BE2C (cell line): ENCODE results near the gene ANP32A.

Experiments used
- DNase-seq: peaks from one replicate; pipeline ENCODE4 v3.0.0-alpha.2; 2020
- H3K27me3 ChIP-seq: fragments of 250-450 bp; sonication (Bioruptor Pico); 2 replicates; pipeline ENCODE4 v1.5.1; 2020; ENCODE audit warnings: mild to moderate bottlenecking
- H3K36me3 ChIP-seq: fragments of 250-450 bp; sonication (Bioruptor Pico); 2 replicates; pipeline ENCODE4 v1.5.1; 2020; ENCODE audit warnings: mild to moderate bottlenecking
- H3K4me1 ChIP-seq: fragments of 250-450 bp; sonication (Bioruptor Pico); 2 replicates; pipeline ENCODE4 v1.5.1; 2020
- H3K4me3 ChIP-seq: 2 replicates; pipeline ENCODE4 v1.5.1; 2011; ENCODE audit warnings: low read depth, low read length
- H3K9me3 ChIP-seq: fragments of 250-450 bp; sonication (Bioruptor Pico); 2 replicates; pipeline ENCODE4 v1.5.1; 2020
- TF ChIP-seq, protein P1 (sequence below): IDR thresholded peaks from 2 replicates; pipeline ENCODE4 v1.5.1; 2012; ENCODE audit warnings: mild to moderate bottlenecking, low read depth, low read length

Gene ANP32A

GRCh38 chr15:68774521-68775235, 46.0 kb downstream of the ANP32A start:
- Histone ChIP-seq H3K36me3 (peaks cover 16% of the 10 kb centered on the region), H3K4me3 (no peak overlapping the region), H3K4me1 (peaks cover 9% of the 10 kb centered on the region), H3K9me3 (no peaks in the 10 kb centered on the region), H3K27me3 (no peaks in the 10 kb centered on the region)
- no peak for DNase-seq
- TF ChIP-seq, protein P1, sequence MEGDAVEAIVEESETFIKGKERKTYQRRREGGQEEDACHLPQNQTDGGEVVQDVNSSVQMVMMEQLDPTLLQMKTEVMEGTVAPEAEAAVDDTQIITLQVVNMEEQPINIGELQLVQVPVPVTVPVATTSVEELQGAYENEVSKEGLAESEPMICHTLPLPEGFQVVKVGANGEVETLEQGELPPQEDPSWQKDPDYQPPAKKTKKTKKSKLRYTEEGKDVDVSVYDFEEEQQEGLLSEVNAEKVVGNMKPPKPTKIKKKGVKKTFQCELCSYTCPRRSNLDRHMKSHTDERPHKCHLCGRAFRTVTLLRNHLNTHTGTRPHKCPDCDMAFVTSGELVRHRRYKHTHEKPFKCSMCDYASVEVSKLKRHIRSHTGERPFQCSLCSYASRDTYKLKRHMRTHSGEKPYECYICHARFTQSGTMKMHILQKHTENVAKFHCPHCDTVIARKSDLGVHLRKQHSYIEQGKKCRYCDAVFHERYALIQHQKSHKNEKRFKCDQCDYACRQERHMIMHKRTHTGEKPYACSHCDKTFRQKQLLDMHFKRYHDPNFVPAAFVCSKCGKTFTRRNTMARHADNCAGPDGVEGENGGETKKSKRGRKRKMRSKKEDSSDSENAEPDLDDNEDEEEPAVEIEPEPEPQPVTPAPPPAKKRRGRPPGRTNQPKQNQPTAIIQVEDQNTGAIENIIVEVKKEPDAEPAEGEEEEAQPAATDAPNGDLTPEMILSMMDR, result no peak

DNA sequence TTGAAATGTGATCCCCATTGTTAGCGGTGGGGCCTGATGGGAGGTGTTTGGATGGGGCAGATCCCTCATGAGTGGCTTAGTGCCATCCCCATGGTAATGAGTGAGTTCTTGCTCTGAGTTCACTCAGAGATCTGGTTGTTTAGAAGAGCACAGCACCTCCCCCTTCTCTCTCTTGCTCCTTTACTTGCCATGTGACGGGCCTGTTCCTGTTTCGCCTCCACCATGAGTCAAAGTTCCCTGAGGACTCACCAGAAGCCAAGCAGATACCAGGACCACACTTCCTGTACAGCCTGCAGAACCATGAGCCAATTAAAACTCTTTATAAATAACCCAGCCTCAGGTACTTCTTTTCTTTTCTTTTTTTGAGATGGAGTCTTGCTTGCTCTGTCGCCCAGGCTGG, 46.6 kb downstream of the ANP32A start:
- no peak for DNase-seq
- H3K4me1 ChIP-seq, result peaks cover 9% of the 10 kb centered on the region

GRCh38 chr15:68773036-68773435, 47.7 kb downstream of the ANP32A start:
- Histone ChIP-seq H3K27me3 (no peaks in the 10 kb centered on the region), H3K36me3 (peaks cover 11% of the 10 kb centered on the region), H3K4me1 (peaks cover 9% of the 10 kb centered on the region), H3K9me3 (no peaks in the 10 kb centered on the region), H3K4me3 (no peak overlapping the region)
- no peak for DNase-seq
- TF ChIP-seq, protein P1, result no peak

More for the DNA sequence above, 46.6 kb downstream of the ANP32A start:
- Histone ChIP-seq H3K36me3 (peaks cover 12% of the 10 kb centered on the region), H3K27me3 (no peaks in the 10 kb centered on the region), H3K9me3 (no peaks in the 10 kb centered on the region), H3K4me3 (no peak overlapping the region)
- TF ChIP-seq, protein P1, result no peak

DNA sequence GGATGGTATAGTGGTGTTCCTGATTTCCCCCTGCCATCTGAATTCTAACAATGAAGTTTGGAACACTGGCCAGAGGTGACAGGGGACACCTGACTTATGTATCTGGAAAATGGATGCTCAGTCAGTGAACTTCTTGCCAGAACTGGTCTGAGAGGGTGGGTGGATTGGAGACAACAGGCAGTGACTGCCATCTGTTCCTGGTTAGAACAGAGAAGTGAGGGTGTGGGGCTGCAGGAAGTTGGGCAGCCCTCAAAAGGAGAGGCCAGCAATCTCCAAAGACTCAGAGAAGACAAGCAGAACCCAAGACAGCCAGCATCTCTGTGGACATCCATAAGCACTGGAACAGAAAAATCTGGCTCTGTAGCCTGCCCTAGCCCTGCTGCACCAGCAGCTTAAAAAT, 50.5 kb downstream of the ANP32A start:
- no peaks in the 10 kb centered on the region for H3K9me3 ChIP-seq
- no peaks in the 10 kb centered on the region for H3K36me3 ChIP-seq
- H3K27me3 ChIP-seq, result no peaks in the 10 kb centered on the region
- H3K4me3 ChIP-seq, result no peak overlapping the region
- H3K4me1 ChIP-seq, result no peaks in the 10 kb centered on the region
- DNase-seq, result no peak
- TF ChIP-seq, protein P1, result no peak

- DNase-seq, result no peak
- Histone ChIP-seq H3K27me3 (no peaks in the 10 kb centered on the region), H3K4me3 (no peak overlapping the region), H3K9me3 (no peaks in the 10 kb centered on the region), H3K36me3 (no peaks in the 10 kb centered on the region), H3K4me1 (no peaks in the 10 kb centered on the region)
- TF ChIP-seq, protein P1, result no peak
Measured at GRCh38 chr15:68769702-68770101, 51.0 kb downstream of the ANP32A start.

- no peaks in the 10 kb centered on the region for H3K27me3 ChIP-seq
- no peaks in the 10 kb centered on the region for H3K4me1 ChIP-seq
- H3K9me3 ChIP-seq, result no peaks in the 10 kb centered on the region
- TF ChIP-seq, protein P1, result no peak
- no peak for DNase-seq
- no peak overlapping the region for H3K4me3 ChIP-seq
- H3K36me3 ChIP-seq, result no peaks in the 10 kb centered on the region
Measured at GRCh38 chr15:68768321-68768720, 52.4 kb downstream of the ANP32A start.
